Measurements from ENCODE around the gene KSR1.

DNA sequence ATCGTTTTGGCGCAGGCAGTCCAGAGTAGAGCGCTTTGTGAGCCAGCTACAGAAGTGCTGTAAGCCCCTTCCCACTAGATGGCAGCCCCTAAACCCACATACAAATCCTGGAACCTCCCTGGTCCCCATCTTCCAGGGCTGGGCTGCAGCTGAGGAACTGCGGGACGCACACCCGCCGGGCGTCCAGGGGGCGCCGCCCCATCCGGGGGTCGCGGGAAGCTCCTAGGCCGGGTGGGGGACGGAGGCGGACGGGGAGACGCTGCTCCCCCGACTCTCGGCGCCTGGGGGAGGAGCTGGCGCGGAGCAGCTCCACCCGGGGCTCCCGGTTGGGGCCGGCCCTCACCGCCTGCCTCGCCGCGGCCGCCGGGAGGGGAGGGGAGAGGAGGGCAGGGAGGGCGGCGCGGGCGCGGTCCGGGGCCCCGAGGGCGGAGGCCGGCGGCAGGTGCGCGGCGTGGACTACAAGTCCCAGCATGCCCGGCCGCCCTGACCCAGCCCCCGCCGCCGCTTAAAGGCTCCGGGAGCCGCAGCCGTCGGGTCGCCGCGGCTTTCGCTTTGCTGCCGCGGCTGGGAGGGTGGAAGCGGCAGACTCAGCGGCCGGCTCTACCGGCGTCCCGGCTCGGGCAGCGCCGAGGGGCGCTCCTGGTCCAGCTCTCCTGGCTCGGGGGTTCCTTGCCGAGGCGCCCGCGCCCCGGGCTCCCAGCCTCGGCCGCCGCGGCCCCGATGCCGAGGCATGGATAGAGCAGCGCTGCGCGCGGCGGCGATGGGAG, at the start of gene KSR1:
- TF ChIP-seq, protein P1, sequence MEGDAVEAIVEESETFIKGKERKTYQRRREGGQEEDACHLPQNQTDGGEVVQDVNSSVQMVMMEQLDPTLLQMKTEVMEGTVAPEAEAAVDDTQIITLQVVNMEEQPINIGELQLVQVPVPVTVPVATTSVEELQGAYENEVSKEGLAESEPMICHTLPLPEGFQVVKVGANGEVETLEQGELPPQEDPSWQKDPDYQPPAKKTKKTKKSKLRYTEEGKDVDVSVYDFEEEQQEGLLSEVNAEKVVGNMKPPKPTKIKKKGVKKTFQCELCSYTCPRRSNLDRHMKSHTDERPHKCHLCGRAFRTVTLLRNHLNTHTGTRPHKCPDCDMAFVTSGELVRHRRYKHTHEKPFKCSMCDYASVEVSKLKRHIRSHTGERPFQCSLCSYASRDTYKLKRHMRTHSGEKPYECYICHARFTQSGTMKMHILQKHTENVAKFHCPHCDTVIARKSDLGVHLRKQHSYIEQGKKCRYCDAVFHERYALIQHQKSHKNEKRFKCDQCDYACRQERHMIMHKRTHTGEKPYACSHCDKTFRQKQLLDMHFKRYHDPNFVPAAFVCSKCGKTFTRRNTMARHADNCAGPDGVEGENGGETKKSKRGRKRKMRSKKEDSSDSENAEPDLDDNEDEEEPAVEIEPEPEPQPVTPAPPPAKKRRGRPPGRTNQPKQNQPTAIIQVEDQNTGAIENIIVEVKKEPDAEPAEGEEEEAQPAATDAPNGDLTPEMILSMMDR (IDR thresholded peaks at IDR 0.05), result peak in 2 of 3 experiments; percentile 18 to 20
- peak in 1 of 2 donors; percentile 60 for TF ChIP-seq POLR2AphosphoS5 (IDR thresholded peaks at IDR 0.05; ENCODE audit: insufficient read depth in 1 of 2, low read depth in 1 of 2)

All from vagina (tissue), 2 donors.